HG03095 (cell line): Measurements from ENCODE around the gene CHSY3.
A peak's percentile ranks its signal among the peaks of the same experiment; 100 is the strongest.
"Not testable (repeated sequence)": the region's sequence is repeated elsewhere in the genome, so short reads cannot be mapped to it uniquely, and the experiment has no call there.

Experiments
- ATAC-seq: cut with Tn5 transposase; IDR thresholded peaks from one replicate; pipeline ENCODE4 v1.9.1; 2021; ENCODE audit warnings: moderate library complexity; ENCODE audit not compliant: unreplicated experiment

The CHSY3 gene

GRCh38 chr5:130155345-130156011, 251.2 kb downstream of the CHSY3 start:
- ATAC-seq: no peak

DNA sequence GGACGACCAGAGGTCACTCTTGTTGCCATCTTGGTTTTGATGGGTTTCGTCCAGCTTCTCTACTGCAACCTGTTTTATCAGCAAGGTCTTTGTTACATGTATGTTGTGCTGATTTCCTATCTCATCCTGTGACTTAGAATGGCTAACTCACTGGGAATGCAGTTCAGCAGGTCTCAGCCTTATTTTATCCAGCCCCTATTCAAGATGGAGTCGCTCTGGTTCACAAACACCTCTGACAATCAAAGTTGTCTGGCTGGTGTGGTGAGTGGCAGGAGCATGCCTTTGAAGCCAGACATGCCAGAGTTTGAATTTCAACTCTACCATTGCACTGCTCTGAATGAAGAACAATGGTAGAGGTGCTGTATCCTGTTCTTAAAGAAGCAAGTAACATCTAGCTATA, 253.8 kb downstream of the CHSY3 start:
- no peak for ATAC-seq

- ATAC-seq: no peak
These were observed 255.7 kb downstream of the CHSY3 start for GRCh38 chr5:130159968-130160367.

DNA sequence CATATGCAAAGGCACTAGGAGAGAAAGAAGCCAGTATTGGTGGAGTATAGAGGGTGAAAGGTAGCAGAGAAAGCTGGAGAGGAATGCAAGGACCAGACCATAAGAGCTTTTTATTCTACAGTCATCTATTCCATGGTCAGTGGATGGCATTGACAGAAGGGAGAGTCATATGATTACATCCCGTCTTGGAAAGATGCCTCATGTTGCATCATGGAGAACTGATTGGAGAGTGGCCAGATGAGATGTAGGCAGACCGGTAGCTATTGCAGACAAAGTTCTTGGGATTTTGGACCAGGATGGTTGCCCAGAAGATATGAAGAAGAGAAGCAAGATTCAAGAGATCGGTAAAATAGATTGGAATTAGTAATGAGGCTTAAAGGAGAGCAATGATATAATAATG, 260.7 kb downstream of the CHSY3 start:
- ATAC-seq: no peak

GRCh38 chr5:130166839-130167490, 262.7 kb downstream of the CHSY3 start:
- ATAC-seq: no peak

DNA sequence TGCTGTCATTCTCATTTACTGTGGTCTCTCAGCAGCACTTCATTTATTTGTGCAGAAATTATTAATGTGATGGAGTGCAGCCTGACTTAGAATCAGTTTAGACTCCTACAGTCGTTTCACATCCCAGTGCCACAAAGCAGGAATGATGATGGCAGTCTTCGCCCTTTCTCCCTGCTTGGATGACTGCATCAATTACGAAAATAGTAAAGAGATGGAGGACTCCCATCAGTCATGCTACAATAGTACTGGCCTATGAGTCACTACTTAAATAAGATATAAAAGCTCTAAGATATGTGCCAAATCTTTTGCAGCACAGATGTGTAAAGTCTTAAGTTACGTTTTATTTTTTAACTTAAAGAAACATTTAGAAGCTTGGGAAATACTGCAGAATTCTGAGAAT, 263.9 kb downstream of the CHSY3 start:
- ATAC-seq: no peak

- ATAC-seq: no peak
These were observed 267.4 kb downstream of the CHSY3 start for GRCh38 chr5:130171699-130172098.

DNA sequence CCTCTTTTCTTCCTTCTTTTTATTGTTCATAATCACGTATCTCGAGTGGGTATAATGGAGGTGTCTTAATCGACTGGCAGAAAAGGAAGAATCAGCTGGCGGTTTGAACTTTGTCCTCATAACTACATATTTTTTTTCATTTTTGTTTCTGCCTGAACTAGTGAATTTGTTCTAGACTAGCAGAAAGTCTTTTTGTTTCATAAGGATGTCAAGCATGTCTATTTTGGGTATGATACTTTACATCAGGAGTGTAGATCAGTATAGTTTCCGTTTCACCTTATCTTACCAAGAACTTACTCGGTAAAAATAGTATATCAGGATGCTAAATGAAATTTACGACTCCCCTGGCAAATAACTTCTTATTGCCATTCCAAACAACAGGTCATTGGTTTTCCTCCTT, 278.9 kb downstream of the CHSY3 start:
- ATAC-seq: no peak

- ATAC-seq: no peak
These were observed 285.7 kb downstream of the CHSY3 start for GRCh38 chr5:130189961-130190360.

DNA sequence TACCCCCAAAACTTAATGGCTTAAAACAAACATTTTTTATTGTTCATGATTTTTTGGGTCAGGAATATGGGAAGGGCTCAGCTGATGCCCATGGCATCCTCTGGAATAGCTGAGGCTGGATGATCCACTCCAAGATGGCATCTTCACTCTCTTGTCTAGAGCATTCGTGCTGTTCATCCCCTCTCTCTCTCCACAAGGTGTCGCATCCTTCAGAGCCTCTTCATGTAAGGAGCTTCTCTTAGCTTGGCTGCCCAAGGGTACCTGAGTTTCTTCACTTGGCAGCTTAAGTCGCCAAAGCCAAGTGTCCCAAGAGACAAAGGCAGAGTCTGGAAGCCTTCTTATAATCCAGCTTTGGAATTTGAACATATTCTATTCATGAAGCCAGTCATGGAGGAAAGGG, 294.7 kb downstream of the CHSY3 start:
- ATAC-seq: peak; percentile 55

GRCh38 chr5:130206686-130207085, 302.4 kb downstream of the CHSY3 start:
- ATAC-seq: no peak

DNA sequence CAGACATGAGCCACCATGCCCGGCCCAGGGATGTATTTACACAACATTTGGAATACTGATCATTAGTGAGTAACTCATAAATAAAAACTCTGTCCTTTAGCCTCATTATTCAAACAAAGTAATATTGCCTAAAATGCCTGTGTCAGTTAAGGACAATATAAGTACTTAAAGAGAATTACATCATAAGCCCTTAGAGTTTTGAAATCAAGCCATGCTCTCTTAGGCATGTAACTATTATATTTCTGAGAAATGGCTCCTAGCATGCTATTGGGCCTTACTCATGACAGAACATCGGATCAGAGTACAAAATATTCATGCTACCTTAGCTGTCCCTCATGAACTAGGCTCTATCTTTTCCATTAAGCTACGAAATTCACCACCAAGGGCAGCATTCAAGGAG, 309.3 kb downstream of the CHSY3 start:
- ATAC-seq: no peak

GRCh38 chr5:130216286-130216685, 312.0 kb downstream of the CHSY3 start:
- no peak for ATAC-seq

DNA sequence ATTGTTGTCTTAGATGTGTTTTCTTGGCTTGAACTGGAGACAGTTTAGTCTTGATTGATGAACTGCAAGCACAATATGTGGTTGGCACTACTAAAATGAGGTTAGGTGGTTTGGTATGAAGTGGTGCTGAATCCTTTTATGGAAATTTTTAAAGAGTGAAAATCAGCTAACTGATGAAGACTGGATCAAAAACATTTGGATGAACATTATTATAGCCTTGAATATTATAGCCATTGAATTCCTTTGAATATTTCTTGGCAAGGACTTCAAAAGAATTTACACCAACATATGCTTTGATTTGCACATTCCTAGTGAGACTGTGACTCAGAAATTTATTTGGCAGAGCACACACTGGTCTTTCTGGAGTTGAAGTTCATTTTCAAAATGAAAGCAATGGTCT, 318.3 kb downstream of the CHSY3 start:
- ATAC-seq: no peak

DNA sequence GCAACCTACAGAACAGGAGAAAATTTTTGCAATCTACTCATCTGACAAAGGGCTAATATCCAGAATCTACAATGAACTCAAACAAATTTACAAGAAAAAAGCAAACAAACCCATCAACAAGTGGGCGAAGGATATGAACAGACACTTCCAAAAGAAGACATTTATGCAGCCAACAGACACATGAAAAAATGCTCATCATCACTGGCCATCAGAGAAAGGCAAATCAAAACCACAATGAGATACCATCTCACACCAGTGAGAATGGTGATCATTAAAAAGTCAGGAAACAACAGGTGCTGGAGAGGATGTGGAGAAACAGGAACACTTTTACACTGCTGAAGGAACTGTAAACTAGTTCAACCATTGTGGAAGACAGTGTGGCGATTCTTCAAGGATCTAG, 322.3 kb downstream of the CHSY3 start:
- ATAC-seq: not testable (repeated sequence)

GRCh38 chr5:130227699-130228098, 323.4 kb downstream of the CHSY3 start:
- ATAC-seq: no peak

DNA sequence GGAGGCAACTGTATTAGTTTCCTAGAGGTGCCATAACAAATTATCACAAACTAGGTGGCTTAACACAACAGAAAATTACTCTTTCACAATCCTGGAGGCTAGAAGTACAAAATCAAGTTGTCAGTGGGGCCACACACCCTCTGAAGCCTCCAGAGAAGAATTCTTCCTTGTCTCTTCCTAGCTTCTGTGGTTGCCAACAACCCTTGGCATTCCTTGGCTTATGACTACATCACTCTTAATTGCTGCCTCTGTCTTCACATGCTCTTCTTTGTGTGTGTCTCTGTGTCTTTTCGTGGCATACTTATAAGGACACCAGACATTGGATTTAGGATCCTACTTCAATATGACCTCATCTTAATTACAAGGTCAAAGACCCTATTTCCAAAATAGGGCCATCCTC, 327.5 kb downstream of the CHSY3 start:
- ATAC-seq: no peak

DNA sequence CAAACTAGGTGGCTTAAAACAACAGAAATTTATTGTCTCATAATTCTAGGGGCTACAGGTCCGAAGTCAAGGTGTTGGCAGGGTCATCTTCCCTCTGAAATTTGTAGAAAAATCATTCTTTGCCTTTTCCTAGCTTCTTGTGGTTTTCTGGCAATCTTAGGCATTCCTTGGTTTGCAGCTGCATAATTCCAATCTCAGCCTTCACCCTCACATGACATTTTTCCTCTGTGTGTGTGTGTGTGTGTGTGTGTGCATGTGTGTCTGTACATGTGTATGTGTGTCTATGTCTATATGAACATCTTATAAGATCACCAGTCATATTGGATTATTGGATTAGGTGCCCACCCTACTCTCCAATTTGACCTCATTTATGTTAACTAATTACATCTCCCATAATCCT, 330.6 kb downstream of the CHSY3 start:
- ATAC-seq: no peak
